ENCODE data around the gene SERPINB12.

SERPINB12 gene

GRCh38 chr18:63542069-63542468, at the start of gene SERPINB12:
TSS of gene SERPINB12 (plus strand) at chr18:63542369. CDS start at chr18:63556160, 13,791 bp downstream.
- DNase-seq (ENCODE audit: low read depth in 2 of 3, low spot score in 2 of 3) = no peak

- DNase-seq (ENCODE audit: low read depth in 2 of 3, low spot score in 2 of 3) = no peak
Measured at GRCh38 chr18:63492851-63493250, 49.3 kb upstream of the SERPINB12 start.

GRCh38 chr18:63495675-63496074, 46.5 kb upstream of the SERPINB12 start:
- no peak for DNase-seq (ENCODE audit: low read depth in 2 of 3, low spot score in 2 of 3)

- DNase-seq (ENCODE audit: low read depth in 2 of 3, low spot score in 2 of 3) = peak in 1 of 3 experiments; percentile 18
Measured at GRCh38 chr18:63505566-63506335, 36.4 kb upstream of the SERPINB12 start.

- no peak for DNase-seq (ENCODE audit: low read depth in 2 of 3, low spot score in 2 of 3)
Measured at GRCh38 chr18:63506336-63506646, 35.9 kb upstream of the SERPINB12 start.

- no peak for DNase-seq (ENCODE audit: low read depth in 2 of 3, low spot score in 2 of 3)
Measured at GRCh38 chr18:63508596-63508995, 33.6 kb upstream of the SERPINB12 start.

GRCh38 chr18:63511285-63511684, 30.9 kb upstream of the SERPINB12 start:
- DNase-seq (ENCODE audit: low read depth in 2 of 3, low spot score in 2 of 3) = no peak

GRCh38 chr18:63514326-63514725, 27.8 kb upstream of the SERPINB12 start:
- no peak for DNase-seq (ENCODE audit: low read depth in 2 of 3, low spot score in 2 of 3)

GRCh38 chr18:63514888-63515678, 27.1 kb upstream of the SERPINB12 start:
- DNase-seq (ENCODE audit: low read depth in 2 of 3, low spot score in 2 of 3) = no peak

- no peak for DNase-seq (ENCODE audit: low read depth in 2 of 3, low spot score in 2 of 3)
Measured at GRCh38 chr18:63515801-63516200, 26.4 kb upstream of the SERPINB12 start.

GRCh38 chr18:63518178-63519012, 23.8 kb upstream of the SERPINB12 start:
- DNase-seq (ENCODE audit: low read depth in 2 of 3, low spot score in 2 of 3) = peak in 1 of 3 experiments; percentile 27

- no peak for DNase-seq (ENCODE audit: low read depth in 2 of 3, low spot score in 2 of 3)
Measured at GRCh38 chr18:63520053-63520685, 22.0 kb upstream of the SERPINB12 start.

GRCh38 chr18:63523660-63524059, 18.5 kb upstream of the SERPINB12 start:
- no peak for DNase-seq (ENCODE audit: low read depth in 2 of 3, low spot score in 2 of 3)

- no peak for DNase-seq (ENCODE audit: low read depth in 2 of 3, low spot score in 2 of 3)
Measured at GRCh38 chr18:63527251-63527650, 14.9 kb upstream of the SERPINB12 start.

- no peak for DNase-seq (ENCODE audit: low read depth in 2 of 3, low spot score in 2 of 3)
Measured at GRCh38 chr18:63528863-63529492, 13.2 kb upstream of the SERPINB12 start.

GRCh38 chr18:63532471-63532870, 9.7 kb upstream of the SERPINB12 start:
- no peak for DNase-seq (ENCODE audit: low read depth in 2 of 3, low spot score in 2 of 3)

- DNase-seq (ENCODE audit: low read depth in 2 of 3, low spot score in 2 of 3) = no peak
Measured at GRCh38 chr18:63534615-63535014, 7.6 kb upstream of the SERPINB12 start.

- DNase-seq (ENCODE audit: low read depth in 2 of 3, low spot score in 2 of 3) = no peak
Measured at GRCh38 chr18:63539904-63540510, 2.2 kb upstream of the SERPINB12 start.

GRCh38 chr18:63544017-63544416, 1.8 kb downstream of the SERPINB12 start:
- DNase-seq (ENCODE audit: low read depth in 2 of 3, low spot score in 2 of 3) = no peak

- DNase-seq (ENCODE audit: low read depth in 2 of 3, low spot score in 2 of 3) = no peak
Measured at GRCh38 chr18:63545000-63545399, 2.8 kb downstream of the SERPINB12 start.

Measured in activated CD8-positive, alpha-beta memory T cell treated with anti-CD3 and anti-CD28 coated beads for 48 hours (primary cell).